ENCODE data around the gene COPS7A. TPM values are rescaled to one million over a fixed set of nuclear protein-coding genes. Genes with fewer than 3 reads are reported as not detected.

Gene COPS7A
- total RNA-seq, 2 donors from 2014 or later, result 33.3 to 47.6 TPM

DNA sequence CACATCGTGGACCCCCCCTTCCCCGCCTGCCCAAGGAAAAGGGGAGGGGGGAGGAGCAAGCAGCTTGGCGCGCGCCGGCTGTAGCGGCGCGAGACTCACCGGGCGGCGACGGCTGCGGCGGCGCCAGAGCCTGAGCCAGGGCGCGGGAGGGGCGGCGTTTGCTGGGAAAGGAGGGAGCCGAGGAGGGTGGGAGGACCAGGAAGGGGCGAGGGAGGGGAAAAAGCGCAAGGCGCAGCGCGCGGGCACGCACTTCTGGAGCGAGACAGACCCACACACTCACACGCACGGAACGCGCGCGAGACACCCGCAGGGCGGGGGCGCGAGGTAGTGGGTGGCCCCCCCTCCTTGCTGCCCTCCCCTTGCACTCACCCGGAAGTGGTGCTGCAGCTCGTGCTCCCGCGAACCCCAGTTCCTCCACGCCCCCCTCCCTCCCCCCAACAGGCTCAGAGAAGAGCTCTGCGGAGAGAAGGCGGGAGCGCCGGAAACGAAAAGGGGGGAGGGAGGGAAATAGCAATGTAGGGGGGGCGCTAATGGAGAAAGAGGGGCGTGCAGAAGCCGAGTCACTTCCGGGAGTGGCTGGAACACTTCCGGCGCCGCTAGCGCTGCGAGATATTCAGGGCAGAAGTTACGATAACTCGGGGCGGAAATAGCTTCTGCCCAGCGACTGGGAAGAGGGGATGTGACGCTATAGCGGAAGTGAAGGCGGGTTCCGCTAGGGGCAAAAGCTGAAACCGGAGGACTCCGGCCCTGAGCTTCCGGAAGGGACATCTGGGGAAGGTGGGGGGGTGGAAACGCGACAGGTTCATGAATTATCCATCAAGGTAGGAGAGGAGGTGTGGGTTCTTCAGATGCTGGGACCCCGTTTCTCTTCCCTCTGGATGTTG is 34.6 kb upstream of the COPS7A start, which contains the start of gene ZNF384:
TSS of gene ZNF384 (minus strand) at position 377 of the 884 bp plus-strand sequence. CDS start 9,855 bp downstream, outside the sequence.
- peak within 1 kb of the TSS; percentile 79 for H3K4me3 ChIP-seq
- DNase-seq, result peak; percentile 98
- peak within 1 kb of the TSS; percentile 96 for H3K27ac ChIP-seq
- peak within 1 kb of the TSS; percentile 85 to 92 for H3K9ac ChIP-seq (ENCODE audit: low read depth in 2 of 2, low read length in 2 of 2)
- peaks cover 8% of the 10 kb centered on the region for H3K4me1 ChIP-seq
- intact Hi-C loops (cut with DNase I), result loop anchor here (5.0 kb wide), 1 partner anchor 72 kb away; no protein-coding TSS in a partner anchor
- TF ChIP-seq, protein P1, sequence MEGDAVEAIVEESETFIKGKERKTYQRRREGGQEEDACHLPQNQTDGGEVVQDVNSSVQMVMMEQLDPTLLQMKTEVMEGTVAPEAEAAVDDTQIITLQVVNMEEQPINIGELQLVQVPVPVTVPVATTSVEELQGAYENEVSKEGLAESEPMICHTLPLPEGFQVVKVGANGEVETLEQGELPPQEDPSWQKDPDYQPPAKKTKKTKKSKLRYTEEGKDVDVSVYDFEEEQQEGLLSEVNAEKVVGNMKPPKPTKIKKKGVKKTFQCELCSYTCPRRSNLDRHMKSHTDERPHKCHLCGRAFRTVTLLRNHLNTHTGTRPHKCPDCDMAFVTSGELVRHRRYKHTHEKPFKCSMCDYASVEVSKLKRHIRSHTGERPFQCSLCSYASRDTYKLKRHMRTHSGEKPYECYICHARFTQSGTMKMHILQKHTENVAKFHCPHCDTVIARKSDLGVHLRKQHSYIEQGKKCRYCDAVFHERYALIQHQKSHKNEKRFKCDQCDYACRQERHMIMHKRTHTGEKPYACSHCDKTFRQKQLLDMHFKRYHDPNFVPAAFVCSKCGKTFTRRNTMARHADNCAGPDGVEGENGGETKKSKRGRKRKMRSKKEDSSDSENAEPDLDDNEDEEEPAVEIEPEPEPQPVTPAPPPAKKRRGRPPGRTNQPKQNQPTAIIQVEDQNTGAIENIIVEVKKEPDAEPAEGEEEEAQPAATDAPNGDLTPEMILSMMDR (IDR thresholded peaks at IDR 0.05), result no peak
- H3K9me3 ChIP-seq, result no peaks in the 10 kb centered on the region
- no peaks in the 10 kb centered on the region for H3K27me3 ChIP-seq
- no peaks in the 10 kb centered on the region for H3K36me3 ChIP-seq

DNA sequence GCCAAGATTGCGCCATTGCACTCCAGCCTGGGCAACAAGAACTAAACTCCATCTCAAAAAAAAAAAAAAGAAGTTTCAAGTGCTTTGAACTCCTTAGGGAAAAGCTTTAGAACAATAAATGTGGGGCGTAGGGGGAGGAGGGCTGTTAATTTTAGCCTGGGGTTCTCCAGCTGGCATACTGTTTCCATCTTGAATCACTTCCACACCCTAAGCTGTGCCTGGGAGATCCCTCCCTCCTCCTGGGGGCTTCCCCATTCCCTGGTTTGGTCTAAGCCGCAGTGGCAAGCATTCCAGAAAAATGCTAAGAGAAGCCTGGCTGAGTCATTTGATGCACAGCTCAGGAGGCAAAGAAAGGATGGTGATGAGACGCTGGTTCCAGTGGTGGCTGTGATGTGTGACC is 32.4 kb upstream of the COPS7A start:
- no peak overlapping the region for H3K9ac ChIP-seq (ENCODE audit: low read depth in 2 of 2, low read length in 2 of 2)

GRCh38 chr12:6692888-6693287 is 31.0 kb upstream of the COPS7A start:
- TF ChIP-seq, protein P1 (IDR thresholded peaks at IDR 0.05), result no peak
- no peak overlapping the region for H3K9ac ChIP-seq (ENCODE audit: low read depth in 2 of 2, low read length in 2 of 2)
- no peak overlapping the region for H3K27ac ChIP-seq
- DNase-seq, result no peak
- intact Hi-C loops (cut with DNase I), result no loop called here
- peaks cover 2% of the 10 kb centered on the region for H3K4me1 ChIP-seq
- no peaks in the 10 kb centered on the region for H3K36me3 ChIP-seq
- H3K27me3 ChIP-seq, result no peaks in the 10 kb centered on the region
- H3K4me3 ChIP-seq, result no peak overlapping the region
- no peaks in the 10 kb centered on the region for H3K9me3 ChIP-seq

More for the DNA sequence above, 32.4 kb upstream of the COPS7A start:
- Histone ChIP-seq H3K4me3 (no peak overlapping the region), H3K9me3 (no peaks in the 10 kb centered on the region), H3K36me3 (no peaks in the 10 kb centered on the region), H3K27me3 (no peaks in the 10 kb centered on the region), H3K4me1 (peaks cover 5% of the 10 kb centered on the region), H3K27ac (no peak overlapping the region)
- TF ChIP-seq, protein P1 (IDR thresholded peaks at IDR 0.05), result no peak
- intact Hi-C loops (cut with DNase I), result no loop called here
- DNase-seq, result no peak

- Histone ChIP-seq H3K36me3 (no peaks in the 10 kb centered on the region), H3K4me3 (no peak overlapping the region), H3K27ac (no peak overlapping the region), H3K9ac (ENCODE audit: low read depth in 2 of 2, low read length in 2 of 2) (no peak overlapping the region), H3K4me1 (no peaks in the 10 kb centered on the region), H3K27me3 (no peaks in the 10 kb centered on the region), H3K9me3 (no peaks in the 10 kb centered on the region)
- TF ChIP-seq, protein P1 (IDR thresholded peaks at IDR 0.05), result no peak
- no peak for DNase-seq
- intact Hi-C loops (cut with DNase I), result no loop called here
Observed at GRCh38 chr12:6693832-6694355, 30.0 kb upstream of the COPS7A start.

DNA sequence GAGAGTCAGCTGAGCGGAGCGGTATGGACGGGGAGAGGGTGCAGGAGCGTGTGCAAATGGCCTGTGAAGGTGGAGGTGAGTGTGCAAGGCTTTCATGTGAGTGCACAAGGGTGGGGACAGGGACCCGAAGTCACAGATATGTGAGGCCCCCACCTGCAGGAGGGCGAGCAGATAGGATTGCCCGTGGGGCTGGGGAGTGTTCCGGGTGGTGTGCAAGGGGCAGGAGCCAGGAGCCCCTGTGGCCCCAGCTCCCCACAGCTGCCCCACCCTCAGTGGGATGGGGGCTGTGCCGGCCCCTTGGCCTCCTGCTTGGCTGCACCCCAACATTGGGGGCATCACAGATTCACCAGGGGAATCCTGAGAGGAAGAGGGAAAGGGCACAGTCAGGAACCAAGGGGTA is 29.1 kb upstream of the COPS7A start:
- Histone ChIP-seq H3K27me3 (peaks cover under 1% of the 10 kb centered on the region), H3K27ac (no peak overlapping the region), H3K36me3 (no peaks in the 10 kb centered on the region), H3K4me1 (no peaks in the 10 kb centered on the region), H3K9ac (ENCODE audit: low read depth in 2 of 2, low read length in 2 of 2) (no peak overlapping the region), H3K4me3 (no peak overlapping the region), H3K9me3 (no peaks in the 10 kb centered on the region)
- intact Hi-C loops (cut with DNase I), result no loop called here
- TF ChIP-seq, protein P1 (IDR thresholded peaks at IDR 0.05), result no peak
- DNase-seq, result no peak

All from colonic mucosa (tissue), 4 donors.